Fibroblast of skin of scalp (primary cell): ENCODE results near the gene MAP1S.
A peak's percentile ranks its signal among the peaks of the same experiment; 100 is the strongest.
"Not testable (repeated sequence)": the region's sequence is repeated elsewhere in the genome, so short reads cannot be mapped to it uniquely, and the experiment has no call there.

Experiments
- DNase-seq: peaks from one replicate; pipeline ENCODE4 v3.0.0-alpha.2; 2013

MAP1S gene

DNA sequence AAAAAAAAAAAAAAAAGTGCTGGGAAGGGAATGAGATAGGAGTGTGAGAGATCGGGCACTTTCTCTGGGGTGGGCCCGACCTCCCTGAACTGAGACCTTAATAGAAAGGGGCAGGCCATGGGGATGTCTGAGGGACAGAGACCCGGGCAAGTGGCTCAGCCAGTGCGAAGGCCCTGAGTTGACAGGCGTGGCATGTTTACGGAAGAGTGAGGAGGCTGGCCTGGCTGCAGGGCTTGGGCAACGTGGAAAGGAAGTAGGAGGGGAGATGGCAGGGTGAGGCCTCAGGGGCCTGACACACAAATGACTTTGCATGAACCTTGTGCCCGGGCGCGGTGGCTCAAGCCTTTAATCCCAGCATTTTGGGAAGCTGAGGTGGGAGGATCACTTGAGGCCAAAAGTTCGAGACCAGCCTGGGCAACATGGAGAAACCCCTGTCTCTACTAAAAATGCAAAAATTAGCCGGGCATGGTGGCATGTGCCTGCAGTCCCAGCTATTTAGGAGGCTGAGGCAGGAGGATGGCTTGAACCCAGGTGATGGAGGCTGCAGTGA is 45.9 kb downstream of the MAP1S start:
- DNase-seq: no peak

DNA sequence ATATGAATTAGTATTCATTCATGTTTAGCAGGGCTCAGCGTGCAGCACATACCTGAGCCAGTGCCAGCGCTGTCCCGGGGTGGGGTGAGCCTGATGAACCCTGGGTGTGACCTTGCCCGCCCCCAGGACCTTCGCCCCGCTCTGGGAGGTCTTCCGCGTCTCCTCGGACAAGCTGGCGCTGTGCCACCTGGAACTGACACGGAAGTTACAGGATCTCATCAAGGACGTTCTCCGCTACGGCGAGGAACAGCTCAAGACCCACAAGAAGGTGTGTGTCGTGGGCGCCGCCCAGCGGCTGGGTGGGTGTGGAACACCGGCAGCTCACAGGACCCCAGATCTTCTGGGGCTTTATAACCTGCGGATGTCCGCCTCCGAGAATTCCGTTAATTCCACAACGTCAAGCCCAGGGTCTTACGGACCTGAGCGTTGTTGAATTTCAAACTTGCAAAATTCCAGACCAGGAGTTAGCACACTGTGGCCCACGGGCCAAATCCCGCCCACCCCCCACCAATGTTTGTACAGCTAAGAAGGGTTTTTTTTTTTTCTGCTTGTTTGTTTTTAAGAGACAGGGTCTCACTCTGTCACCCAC is 47.4 kb downstream of the MAP1S start:
- DNase-seq: peak; percentile 72

DNA sequence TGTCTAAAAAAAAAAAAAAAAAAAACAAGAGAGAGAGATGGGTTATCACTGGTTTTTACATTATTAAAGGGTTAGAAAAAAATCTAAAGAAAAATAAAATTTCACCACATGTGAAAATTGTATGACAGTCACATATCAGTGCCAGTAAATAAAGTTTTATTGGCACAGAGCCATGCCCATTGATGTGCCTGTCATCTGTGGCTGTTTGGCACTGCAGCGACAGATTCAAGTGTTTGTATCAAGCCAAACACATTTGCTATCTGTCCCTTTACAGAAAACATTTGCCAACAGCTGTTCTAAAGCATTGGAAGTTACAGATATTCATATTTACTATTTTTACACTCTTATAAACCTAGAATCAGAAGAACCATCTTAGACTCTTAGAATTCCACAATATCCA is 48.3 kb downstream of the MAP1S start:
- DNase-seq: no peak

DNA sequence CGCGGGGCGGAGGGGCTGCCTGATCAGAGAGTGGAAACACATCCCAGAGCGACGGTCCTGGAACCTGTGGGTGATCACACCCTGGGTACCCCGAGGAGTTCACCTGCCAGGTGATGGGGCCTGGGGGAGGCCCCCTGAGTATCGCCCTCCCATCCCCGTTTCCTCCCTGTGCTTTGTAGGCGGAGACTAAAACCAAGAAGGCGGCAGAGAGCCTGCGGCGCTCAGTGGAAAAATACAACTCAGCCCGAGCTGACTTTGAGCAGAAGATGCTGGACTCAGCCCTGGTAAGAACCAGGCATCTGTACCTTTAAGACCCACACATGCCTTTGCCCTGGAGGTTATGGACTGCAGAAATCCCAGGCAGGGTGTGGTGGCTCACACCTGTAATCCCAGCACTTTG is 51.3 kb downstream of the MAP1S start:
- no peak for DNase-seq

DNA sequence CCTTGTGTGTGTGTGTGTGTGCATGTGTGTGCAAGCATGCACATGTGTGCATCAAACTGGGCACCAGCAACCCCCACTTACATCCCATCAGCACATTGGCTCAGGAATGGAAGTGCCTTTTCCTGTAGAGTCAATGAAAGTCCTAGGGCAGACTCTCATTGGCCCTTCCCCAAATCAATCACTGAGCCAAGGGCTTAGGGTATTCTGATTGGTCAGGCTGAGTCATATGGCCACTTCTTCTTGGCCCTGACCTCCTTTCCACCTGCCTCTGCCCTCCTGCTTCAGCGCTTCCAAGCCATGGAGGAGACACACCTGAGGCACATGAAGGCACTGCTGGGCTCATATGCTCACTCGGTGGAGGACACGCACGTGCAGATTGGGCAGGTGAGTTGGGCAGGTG is 52.9 kb downstream of the MAP1S start:
- peak; percentile 32 for DNase-seq

DNA sequence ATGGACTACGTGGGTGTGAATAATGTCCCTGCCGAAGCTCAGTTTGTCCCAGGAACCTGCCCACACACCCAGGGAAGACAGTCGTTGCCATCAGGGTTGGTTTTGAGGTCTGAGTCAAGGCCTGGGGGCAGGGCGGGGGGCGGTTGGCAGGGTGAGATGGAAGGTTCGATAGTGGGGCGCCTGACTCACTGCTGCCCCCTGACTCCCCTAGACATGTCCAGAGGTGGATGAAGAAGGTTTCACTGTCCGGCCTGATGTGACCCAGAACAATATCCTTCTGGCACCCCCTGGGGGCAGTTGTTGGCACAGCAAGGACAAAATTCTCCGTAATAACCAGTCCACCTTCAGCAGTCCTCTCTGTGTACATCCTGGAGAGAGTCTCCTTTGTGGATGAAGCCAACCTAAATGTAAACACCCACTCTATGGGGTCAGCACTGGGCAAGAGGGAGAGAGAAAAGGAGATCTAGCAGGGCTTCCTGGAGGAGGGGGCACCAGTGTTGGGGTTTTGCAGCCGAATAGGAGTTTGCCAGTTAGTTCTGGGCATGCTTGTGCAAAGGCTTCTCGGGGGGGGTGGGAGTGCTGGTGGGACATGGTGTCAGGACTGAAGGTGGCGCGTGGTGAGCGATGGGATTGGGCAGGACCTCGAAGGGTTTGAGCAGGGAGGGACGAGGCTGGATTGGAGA is 56.1 kb downstream of the MAP1S start:
- DNase-seq: peak; percentile 15

DNA sequence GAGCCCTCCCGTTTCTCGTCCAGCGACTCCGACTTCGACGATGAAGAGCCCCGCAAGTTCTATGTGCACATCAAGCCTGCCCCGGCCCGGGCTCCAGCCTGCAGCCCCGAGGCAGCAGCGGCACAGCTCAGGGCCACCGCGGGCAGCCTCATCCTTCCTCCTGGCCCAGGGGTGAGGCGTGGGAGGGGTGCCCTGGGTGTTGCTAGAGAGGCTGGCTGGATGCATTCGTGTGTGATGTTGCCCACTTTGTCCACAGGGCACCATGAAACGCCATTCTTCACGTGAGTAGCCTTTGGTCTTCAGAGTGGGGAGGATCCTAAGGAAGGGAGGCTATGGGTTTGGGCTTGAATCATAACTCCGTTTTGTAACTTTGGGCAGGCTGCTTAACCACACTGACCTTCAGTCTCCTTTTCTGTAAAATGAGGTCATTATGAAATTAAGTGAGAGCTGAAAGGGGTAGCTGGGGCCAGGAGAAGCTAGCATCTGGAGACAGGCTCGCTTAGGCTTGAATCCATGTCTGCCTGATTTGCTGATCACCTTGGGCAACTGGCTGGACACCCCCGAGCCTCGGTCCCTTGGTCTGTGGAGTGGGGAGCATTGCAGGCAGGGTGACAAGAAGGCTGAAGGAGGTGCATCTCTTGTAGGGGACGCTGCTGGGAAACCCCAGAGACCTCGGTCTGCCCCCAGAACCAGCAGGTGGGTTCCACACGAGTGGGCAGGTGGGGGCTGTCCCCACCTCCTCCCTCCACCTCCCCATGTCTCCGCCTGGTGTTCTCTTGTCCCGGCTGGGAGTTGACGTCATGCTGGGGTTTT is 56.9 kb downstream of the MAP1S start:
- no peak for DNase-seq

DNA sequence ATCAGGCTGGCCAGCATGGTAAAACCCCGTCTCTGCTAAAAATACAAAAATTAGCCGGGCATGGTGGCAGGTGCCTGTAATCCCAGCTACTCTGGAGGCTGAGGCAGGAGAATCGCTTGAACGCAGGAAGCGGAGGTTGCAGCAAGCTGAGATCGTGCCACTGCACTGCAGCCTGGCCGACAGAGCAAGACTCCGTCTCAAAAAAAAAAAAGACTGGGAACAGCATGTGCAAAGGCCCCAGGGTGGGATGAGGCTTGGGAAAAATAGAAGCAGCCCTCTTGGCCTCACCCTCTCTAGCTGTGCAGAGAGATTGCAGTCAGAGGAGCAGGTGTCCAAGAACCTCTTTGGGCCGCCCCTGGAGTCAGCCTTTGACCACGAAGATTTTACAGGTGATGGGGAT is 58.6 kb downstream of the MAP1S start:
- DNase-seq: not testable (repeated sequence)

DNA sequence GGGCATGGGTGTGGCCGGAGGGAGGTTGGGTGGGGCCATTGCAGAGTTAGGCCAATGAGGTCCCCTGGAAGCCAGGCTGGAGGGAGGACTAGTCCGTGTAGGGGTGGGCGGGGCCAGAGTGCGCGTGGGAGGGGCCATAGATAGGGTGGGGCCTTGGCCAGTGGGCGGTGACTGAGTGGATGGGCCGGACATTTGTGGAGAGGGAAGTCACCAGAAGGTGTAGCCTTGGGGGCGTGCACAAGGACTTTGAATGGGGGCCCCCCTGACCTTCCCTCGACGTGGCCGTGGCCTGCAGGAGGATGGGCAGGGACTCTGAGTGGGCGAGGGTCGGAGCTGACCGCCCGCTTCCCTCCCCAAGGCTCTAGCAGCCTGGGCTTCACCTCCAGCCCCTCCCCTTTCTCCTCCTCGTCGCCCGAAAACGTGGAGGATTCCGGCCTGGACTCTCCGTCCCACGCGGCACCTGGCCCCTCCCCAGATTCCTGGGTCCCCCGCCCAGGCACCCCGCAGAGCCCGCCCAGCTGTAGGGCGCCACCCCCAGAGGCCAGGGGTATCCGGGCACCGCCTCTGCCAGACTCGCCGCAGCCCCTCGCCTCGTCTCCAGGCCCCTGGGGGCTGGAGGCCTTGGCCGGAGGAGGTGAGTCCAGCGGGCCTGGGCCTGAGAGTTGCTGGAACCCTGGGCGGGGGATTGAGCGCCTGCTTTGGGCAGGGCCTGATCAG is 59.1 kb downstream of the MAP1S start:
- DNase-seq: peak; percentile 32

DNA sequence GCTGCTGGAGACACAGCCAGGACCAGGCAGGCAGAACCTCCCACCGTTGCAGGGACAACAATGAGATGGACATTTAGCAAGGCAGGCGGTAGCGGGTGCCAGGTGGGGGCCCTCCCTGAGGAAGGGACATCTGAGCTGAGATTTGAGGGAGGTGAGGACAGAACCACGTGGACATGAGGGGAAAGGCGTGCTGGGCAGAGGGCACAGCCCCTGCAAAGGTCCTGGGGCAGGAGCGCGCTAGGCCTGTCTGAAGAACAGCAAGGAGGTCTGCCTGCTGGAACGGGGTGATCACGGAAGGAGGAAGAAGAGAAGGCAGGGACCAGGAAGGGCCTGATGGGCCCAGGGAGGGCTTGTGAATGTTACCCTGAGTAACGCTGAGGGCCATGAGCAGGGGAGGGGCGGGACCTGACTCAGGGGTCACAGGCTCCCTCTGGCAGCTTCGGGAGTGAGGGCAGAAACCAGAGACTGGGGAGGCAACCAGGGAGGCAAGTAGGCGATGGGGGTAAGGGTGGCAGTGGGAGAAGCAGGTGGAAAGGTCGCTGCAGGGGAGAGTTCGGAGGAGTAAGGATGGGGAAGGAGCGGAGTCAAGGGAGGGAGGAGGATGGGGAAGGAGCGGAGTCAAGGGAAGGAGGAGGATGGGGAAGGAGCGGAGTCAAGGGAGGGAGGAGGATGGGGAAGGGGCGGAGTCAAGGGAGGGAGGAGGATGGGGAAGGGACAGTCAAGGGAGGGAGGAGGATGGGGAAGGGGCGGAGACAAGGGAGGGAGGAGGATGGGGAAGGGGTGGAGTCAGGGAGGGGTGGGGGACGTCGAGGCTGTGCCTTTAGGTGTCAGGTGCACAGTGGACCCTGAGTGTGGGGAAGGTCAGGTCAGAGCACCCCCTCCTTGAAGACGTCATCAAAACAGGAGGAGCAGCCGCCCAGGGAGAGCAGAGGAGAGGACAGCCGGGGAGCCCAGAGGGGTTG is 60.0 kb downstream of the MAP1S start:
- DNase-seq: peak; percentile 43

DNA sequence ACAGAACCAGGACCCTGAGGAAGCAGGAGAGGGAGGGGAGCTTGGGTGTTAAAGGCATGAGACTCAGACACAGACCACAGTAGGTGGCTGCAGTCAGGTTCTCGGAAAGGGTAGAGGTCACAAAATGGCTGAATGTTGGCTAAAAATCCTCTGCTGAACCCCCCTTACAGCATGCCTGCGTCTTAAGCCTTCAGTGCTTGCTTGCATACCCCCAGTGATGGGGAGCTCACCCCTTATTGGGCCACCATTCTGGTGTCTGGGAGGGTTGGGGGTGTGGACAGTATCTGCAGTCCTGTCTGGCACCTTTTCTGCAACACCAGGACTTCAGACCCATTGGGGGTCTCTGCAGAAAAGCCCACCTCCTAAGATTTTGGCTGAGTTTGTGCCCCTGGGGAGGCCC is 61.5 kb downstream of the MAP1S start:
- DNase-seq: no peak

DNA sequence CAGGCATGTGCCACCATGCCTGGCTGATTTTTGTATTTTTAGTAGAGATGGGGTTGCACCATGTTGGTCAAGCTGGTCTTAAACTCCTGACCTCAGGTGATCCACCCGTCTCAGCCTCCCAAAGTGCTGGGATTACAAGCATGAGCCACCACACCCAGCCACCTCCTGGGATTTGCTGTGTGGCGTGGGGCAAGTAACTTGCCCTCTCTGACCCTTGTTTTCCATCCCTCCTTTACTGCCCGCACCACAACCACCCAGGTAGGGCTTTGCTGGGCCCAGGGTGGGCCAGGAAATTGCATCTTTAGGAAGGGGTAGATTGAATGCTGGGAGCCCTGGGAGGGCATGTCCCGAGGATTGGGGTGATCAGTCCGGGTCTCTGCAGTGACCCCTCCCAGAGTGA is 64.4 kb downstream of the MAP1S start:
- DNase-seq: not testable (repeated sequence)
